ENCODE results near the gene AGO4. TPM values are rescaled to one million over a fixed set of nuclear protein-coding genes. Genes with fewer than 3 reads are reported as not detected.

Gene AGO4
- total and polyA plus RNA-seq, 2 donors (not counting 1 experiment from before 2014, with no cell fraction given) = 7.8 to 22.6 TPM

- peak overlapping the region; percentile 44 to 72 for H3K27ac ChIP-seq (ENCODE audit: low read length in 2 of 2)
- ChIA-PET CTCF (interaction anchor here (0.7 to 2.0 kb wide), 3 partner anchors 10 to 403 kb away, joined by 3 to 4 read pairs (median 3); no protein-coding TSS in a partner anchor), POLR2A (interaction anchor here (1.2 kb wide), 1 partner anchor 44 kb away, joined by 3 read pairs; the partner anchor contains the start of gene AGO3)
- whole genome bisulfite sequencing (ENCODE audit: insufficient coverage) = 50% methylated on average over 1 of the region's 3 CpGs
- DNase-seq (peak; percentile 66), ATAC-seq (ENCODE audit: low read depth) (no peak)
- intact Hi-C loops (cut with micrococcal nuclease) = no loop called here
- Mint-ChIP-seq H3K27ac (peak overlapping the region; percentile 83), H3K27me3 (no peaks in the 10 kb centered on the region), H3K4me3 (peak overlapping the region; percentile 21), H3K9me3 (ENCODE audit: insufficient read depth) (no peaks in the 10 kb centered on the region), H3K4me1 (peaks cover 59% of the 10 kb centered on the region)
- H3K4me3 ChIP-seq (ENCODE audit: control extremely low read depth in 1 of 5, extremely low read depth in 1 of 5, insufficient read depth in 1 of 5, low read depth in 2 of 5, low read length in 4 of 5) = no peak overlapping the region
- H3K9ac ChIP-seq (ENCODE audit: low read length) = no peak overlapping the region
- H4K20me1 ChIP-seq (ENCODE audit: control insufficient read depth, insufficient read depth, low read length, poor library complexity, severe bottlenecking) = peaks cover 15% of the 10 kb centered on the region
- H3K79me2 ChIP-seq (ENCODE audit: control insufficient read depth, insufficient read depth, low read length) = peaks cover 32% of the 10 kb centered on the region
- H3K4me1 ChIP-seq (ENCODE audit: control insufficient read depth in 2 of 2, insufficient read depth in 2 of 2, low read length in 2 of 2) = peaks cover 34 to 50% of the 10 kb centered on the region in 2 donors
- TF ChIP-seq CTCF (IDR thresholded peaks at IDR 0.05) = no peak
- TF ChIP-seq EZH2 (IDR thresholded peaks at IDR 0.05; ENCODE audit: borderline replicate concordance, insufficient read depth, low read depth, low read length, poor library complexity, severe bottlenecking) = no peak
- peak overlapping the region; percentile 36 for H3K4me2 ChIP-seq (replicated peaks; ENCODE audit: low read depth, low read length, poor library complexity, severe bottlenecking)
- H3K27me3 ChIP-seq (replicated peaks in 1 of 4; ENCODE audit: control extremely low read depth in 1 of 4, control insufficient read depth in 3 of 4, insufficient read depth in 4 of 4, low read length in 3 of 4) = no peaks in the 10 kb centered on the region
- H2AFZ ChIP-seq (ENCODE audit: insufficient read depth, low read depth, low read length, poor library complexity, severe bottlenecking) = no peak overlapping the region
- peaks cover 0 to 6% of the 10 kb centered on the region in 2 experiments for H3K36me3 ChIP-seq (replicated peaks in 1 of 2; ENCODE audit: control extremely low read depth in 1 of 2, control insufficient read depth in 1 of 2, extremely low read depth in 1 of 2, insufficient read depth in 2 of 2, low read length in 1 of 2)
- no peaks in the 10 kb centered on the region for H3K9me3 ChIP-seq (ENCODE audit: control extremely low read depth in 1 of 3, control insufficient read depth in 2 of 3, insufficient read depth in 1 of 3, low read length in 2 of 3)
These were observed 79.0 kb downstream of the AGO4 start for GRCh38 chr1:35886577-35887431.

- H3K9me3 ChIP-seq (ENCODE audit: control extremely low read depth in 1 of 3, control insufficient read depth in 2 of 3, insufficient read depth in 1 of 3, low read length in 2 of 3) = no peaks in the 10 kb centered on the region
- ChIA-PET POLR2A (no interaction called here), CTCF (interaction anchor here (0.7 kb wide), 1 partner anchor 402 kb away, joined by 3 read pairs; no protein-coding TSS in a partner anchor)
- H3K4me2 ChIP-seq (replicated peaks; ENCODE audit: low read depth, low read length, poor library complexity, severe bottlenecking) = peak overlapping the region; percentile 36
- no peak for TF ChIP-seq CTCF (IDR thresholded peaks at IDR 0.05)
- TF ChIP-seq EZH2 (IDR thresholded peaks at IDR 0.05; ENCODE audit: borderline replicate concordance, insufficient read depth, low read depth, low read length, poor library complexity, severe bottlenecking) = no peak
- DNase-seq = no peak
- peaks cover 53% of the 10 kb centered on the region for H3K4me1 Mint-ChIP-seq
- no peak overlapping the region for H3K4me3 ChIP-seq (ENCODE audit: control extremely low read depth in 1 of 5, extremely low read depth in 1 of 5, insufficient read depth in 1 of 5, low read depth in 2 of 5, low read length in 4 of 5)
- peaks cover 0 to 8% of the 10 kb centered on the region in 2 experiments for H3K36me3 ChIP-seq (replicated peaks in 1 of 2; ENCODE audit: control extremely low read depth in 1 of 2, control insufficient read depth in 1 of 2, extremely low read depth in 1 of 2, insufficient read depth in 2 of 2, low read length in 1 of 2)
- no peak overlapping the region for H3K9ac ChIP-seq (ENCODE audit: low read length)
- H3K79me2 ChIP-seq (ENCODE audit: control insufficient read depth, insufficient read depth, low read length) = peaks cover 31% of the 10 kb centered on the region
- intact Hi-C loops (cut with micrococcal nuclease) = no loop called here
- peak overlapping the region; percentile 44 to 72 for H3K27ac ChIP-seq (ENCODE audit: low read length in 2 of 2)
- peak overlapping the region; percentile 83 for H3K27ac Mint-ChIP-seq
- peaks cover 34 to 49% of the 10 kb centered on the region in 2 donors for H3K4me1 ChIP-seq (ENCODE audit: control insufficient read depth in 2 of 2, insufficient read depth in 2 of 2, low read length in 2 of 2)
- ATAC-seq (ENCODE audit: low read depth) = no peak
- no peaks in the 10 kb centered on the region for H3K9me3 Mint-ChIP-seq (ENCODE audit: insufficient read depth)
- peak overlapping the region; percentile 15 for H3K4me3 Mint-ChIP-seq
- H3K27me3 ChIP-seq (replicated peaks in 1 of 4; ENCODE audit: control extremely low read depth in 1 of 4, control insufficient read depth in 3 of 4, insufficient read depth in 4 of 4, low read length in 3 of 4) = no peaks in the 10 kb centered on the region
- H2AFZ ChIP-seq (ENCODE audit: insufficient read depth, low read depth, low read length, poor library complexity, severe bottlenecking) = no peak overlapping the region
- 64% methylated on average over 1 of the region's 2 CpGs for WGBS (ENCODE audit: insufficient coverage)
- peaks cover 15% of the 10 kb centered on the region for H4K20me1 ChIP-seq (ENCODE audit: control insufficient read depth, insufficient read depth, low read length, poor library complexity, severe bottlenecking)
- no peaks in the 10 kb centered on the region for H3K27me3 Mint-ChIP-seq
These were observed 79.7 kb downstream of the AGO4 start for GRCh38 chr1:35887508-35887907.
